Fibroblast of lung (primary cell): ENCODE data around the gene SPATS1. TPM values are rescaled to one million over a fixed set of nuclear protein-coding genes. Genes with fewer than 3 reads are reported as not detected.

Source experiments
- DNase-seq, 2 donors: peaks; one replicate each; pipeline versions ENCODE4 v3.0.0 to v3.0.0-alpha.2; 2010; ENCODE audit warnings: low read depth in 2 of 2
- H2AFZ ChIP-seq: 2 replicates; pipeline ENCODE4 v1.5.1; 2012; ENCODE audit warnings: low read length, control low read depth, inconsistent platforms
- H3K27ac ChIP-seq: 2 replicates; pipeline ENCODE4 v1.5.1; 2011; ENCODE audit warnings: low read length, control low read depth; ENCODE audit not compliant: insufficient read depth
- H3K27me3 ChIP-seq: 2 replicates; pipeline ENCODE4 v1.5.1; 2011; ENCODE audit warnings: mild to moderate bottlenecking, low read length; ENCODE audit not compliant: control insufficient read depth, insufficient read depth
- H3K36me3 ChIP-seq: 2 replicates; pipeline ENCODE4 v1.5.1; 2011; ENCODE audit warnings: low read length; ENCODE audit not compliant: control insufficient read depth, insufficient read depth
- H3K4me1 ChIP-seq: 2 replicates; pipeline ENCODE4 v1.5.1; 2011; ENCODE audit warnings: low read length; ENCODE audit not compliant: control insufficient read depth, insufficient read depth; ENCODE audit errors: extremely low read depth
- H3K4me2 ChIP-seq: 2 replicates; pipeline ENCODE4 v1.5.1; 2011; ENCODE audit warnings: low read length, control low read depth; ENCODE audit not compliant: insufficient read depth; ENCODE audit errors: extremely low read depth
- H3K4me3 ChIP-seq, 4 experiments: fragments of 200-600 bp in 1 of 4; sonication (generic) in 1 of 4; replicated peaks in 1 of 4; 2 replicates each; pipeline ENCODE4 v1.5.1; 2011 to 2016; ENCODE audit warnings: low read length in 4 of 4, low read depth in 3 of 4, mild to moderate bottlenecking in 3 of 4, control low read depth in 2 of 4, inconsistent platforms in 1 of 4, mixed read lengths in 1 of 4; ENCODE audit not compliant: insufficient read depth in 1 of 4; ENCODE audit errors: control extremely low read depth in 1 of 4
- H3K79me2 ChIP-seq: 2 replicates; pipeline ENCODE4 v1.5.1; 2012; ENCODE audit warnings: mild to moderate bottlenecking, low read length, inconsistent platforms; ENCODE audit not compliant: control insufficient read depth, insufficient read depth
- H3K9ac ChIP-seq: 2 replicates; pipeline ENCODE4 v1.5.1; 2011; ENCODE audit warnings: mild to moderate bottlenecking, low read length, control low read depth; ENCODE audit not compliant: insufficient read depth
- H3K9me3 ChIP-seq: 2 replicates; pipeline ENCODE4 v1.5.1; 2012; ENCODE audit warnings: low read depth, low read length; ENCODE audit not compliant: control insufficient read depth, insufficient read depth
- H4K20me1 ChIP-seq: 2 replicates; pipeline ENCODE4 v1.5.1; 2011; ENCODE audit warnings: low read length; ENCODE audit not compliant: control insufficient read depth, insufficient read depth; ENCODE audit errors: extremely low read depth
- CTCF ChIP-seq, 2 donors: IDR thresholded peaks in 1 of 2; conservative IDR thresholded peaks in 1 of 2; 1 replicate in 1 of 2; 2 replicates in 1 of 2; pipeline ENCODE4 v1.5.1; 2011 to 2012; ENCODE audit warnings: low read length in 2 of 2, control low read depth in 1 of 2, inconsistent platforms in 1 of 2, low read depth in 1 of 2, mild to moderate bottlenecking in 1 of 2
- EZH2 ChIP-seq: IDR thresholded peaks from 2 replicates; pipeline ENCODE4 v1.5.1; 2012; ENCODE audit warnings: low read length, control low read depth, mild to moderate bottlenecking; ENCODE audit errors: missing control alignments
- polyA plus RNA-seq, 2 donors: library from polyadenylated mRNA; depleted of rRNA in 1 of 2; stranded (reverse) in 1 of 2; unstranded in 1 of 2; fragments of >200 nt; gene quantifications; 2 replicates each; pipeline ENCODE4 v1.2.1, GENCODE V29; 2011 to 2012; ENCODE audit warnings: missing spikeins in 1 of 2
- total RNA-seq: library from RNA; depleted of rRNA; stranded (reverse); fragments of >200 nt; gene quantifications from 2 replicates; pipeline ENCODE4 v1.2.1, GENCODE V29; 2014

Gene SPATS1
- total and polyA plus RNA-seq, 2 donors (not counting 1 experiment from before 2014, with no cell fraction given) = under 0.01 TPM; not detected in 1

- Histone ChIP-seq H3K4me1 (no peaks in the 10 kb centered on the region), H3K4me2 (no peak overlapping the region), H3K9ac (no peak overlapping the region), H3K4me3 (no peak overlapping the region), H3K9me3 (no peaks in the 10 kb centered on the region), H4K20me1 (no peaks in the 10 kb centered on the region), H3K79me2 (no peaks in the 10 kb centered on the region), H3K27ac (no peak overlapping the region), H3K36me3 (no peaks in the 10 kb centered on the region), H3K27me3 (peaks cover 26% of the 10 kb centered on the region), H2AFZ (no peak overlapping the region)
- no peak for DNase-seq
- TF ChIP-seq EZH2 (no peak), CTCF (conservative IDR thresholded peaks at IDR 0.05 in 1 of 2, IDR thresholded peaks at IDR 0.05 in 1 of 2; ENCODE audit: low read depth in 1 of 2, low read length in 2 of 2) (no peak)
Measured at GRCh38 chr6:44333942-44334341, 8.5 kb upstream of the SPATS1 start.

- Histone ChIP-seq H3K27ac (no peak overlapping the region), H3K4me1 (no peaks in the 10 kb centered on the region), H2AFZ (no peak overlapping the region), H3K9ac (no peak overlapping the region), H3K27me3 (peaks cover 16% of the 10 kb centered on the region), H3K36me3 (no peaks in the 10 kb centered on the region), H4K20me1 (no peaks in the 10 kb centered on the region), H3K4me3 (no peak overlapping the region), H3K9me3 (no peaks in the 10 kb centered on the region), H3K79me2 (no peaks in the 10 kb centered on the region), H3K4me2 (no peak overlapping the region)
- TF ChIP-seq CTCF (conservative IDR thresholded peaks at IDR 0.05 in 1 of 2, IDR thresholded peaks at IDR 0.05 in 1 of 2; ENCODE audit: low read depth in 1 of 2, low read length in 2 of 2) (no peak), EZH2 (no peak)
- DNase-seq = no peak
Measured at GRCh38 chr6:44335631-44336030, 6.8 kb upstream of the SPATS1 start.

- TF ChIP-seq EZH2 = no peak
- peak; percentile 81 to 84 for TF ChIP-seq CTCF (conservative IDR thresholded peaks at IDR 0.05 in 1 of 2, IDR thresholded peaks at IDR 0.05 in 1 of 2; ENCODE audit: low read depth in 1 of 2, low read length in 2 of 2)
- no peaks in the 10 kb centered on the region for H4K20me1 ChIP-seq
- no peaks in the 10 kb centered on the region for H3K9me3 ChIP-seq
- no peaks in the 10 kb centered on the region for H3K36me3 ChIP-seq
- no peak overlapping the region for H2AFZ ChIP-seq
- peaks cover 39% of the 10 kb centered on the region for H3K27me3 ChIP-seq
- H3K27ac ChIP-seq = no peak overlapping the region
- no peak overlapping the region for H3K4me3 ChIP-seq
- peak; percentile 35 to 63 for DNase-seq
- H3K79me2 ChIP-seq = no peaks in the 10 kb centered on the region
- no peaks in the 10 kb centered on the region for H3K4me1 ChIP-seq
- no peak overlapping the region for H3K9ac ChIP-seq
- H3K4me2 ChIP-seq = no peak overlapping the region
Measured at GRCh38 chr6:44338228-44339122, 4.0 kb upstream of the SPATS1 start.
